NCI-H2081 treated with DMSO at 0.1 percent for 48 hours (cell line): Measurements from ENCODE around the gene NPIPB8.
"Not testable (repeated sequence)": the region's sequence is repeated elsewhere in the genome, so short reads cannot be mapped to it uniquely, and the experiment has no call there.

ENCODE experiments used
- DNase-seq: peaks from one replicate; lab custom pipeline; 2025; lab: John Stamatoyannopoulos, UW

NPIPB8 gene

GRCh38 chr16:28637765-28638164, at the start of gene NPIPB8:
NPIPB8 (plus strand) TSS chr16:28638065; CDS start chr16:28638361, 296 bp downstream.
- DNase-seq = not testable (repeated sequence)

- no peak for DNase-seq
Measured at GRCh38 chr16:28589069-28589468, 48.8 kb upstream of the NPIPB8 start.

GRCh38 chr16:28589930-28590329, 47.9 kb upstream of the NPIPB8 start:
- no peak for DNase-seq

GRCh38 chr16:28590384-28591340, 47.2 kb upstream of the NPIPB8 start:
- DNase-seq = no peak

GRCh38 chr16:28591355-28591754, 46.5 kb upstream of the NPIPB8 start:
- no peak for DNase-seq

- DNase-seq = no peak
Measured at GRCh38 chr16:28592511-28592910, 45.4 kb upstream of the NPIPB8 start.

GRCh38 chr16:28592979-28593553, 44.8 kb upstream of the NPIPB8 start:
- DNase-seq = no peak

GRCh38 chr16:28595451-28595850, 42.4 kb upstream of the NPIPB8 start:
- DNase-seq = not testable (repeated sequence)

GRCh38 chr16:28596115-28596630, 41.7 kb upstream of the NPIPB8 start:
- DNase-seq = no peak

- DNase-seq = no peak
Measured at GRCh38 chr16:28596840-28597691, 40.8 kb upstream of the NPIPB8 start, which contains the start of gene SULT1A2. SULT1A2 (minus strand) TSS chr16:28597050; CDS start chr16:28595930, 1,120 bp downstream.

- DNase-seq = no peak
Measured at GRCh38 chr16:28597692-28598261, 40.1 kb upstream of the NPIPB8 start.

GRCh38 chr16:28599377-28600285, 38.2 kb upstream of the NPIPB8 start:
- not testable (repeated sequence) for DNase-seq

GRCh38 chr16:28600965-28601364, 36.9 kb upstream of the NPIPB8 start:
- DNase-seq = not testable (repeated sequence)

- not testable (repeated sequence) for DNase-seq
Measured at GRCh38 chr16:28601589-28601988, 36.3 kb upstream of the NPIPB8 start.

- not testable (repeated sequence) for DNase-seq
Measured at GRCh38 chr16:28602062-28602461, 35.8 kb upstream of the NPIPB8 start.

GRCh38 chr16:28602529-28602928, 35.3 kb upstream of the NPIPB8 start:
- DNase-seq = no peak

- DNase-seq = no peak
Measured at GRCh38 chr16:28603381-28604185, 34.3 kb upstream of the NPIPB8 start.

- DNase-seq = no peak
Measured at GRCh38 chr16:28604186-28604565, 33.7 kb upstream of the NPIPB8 start.

GRCh38 chr16:28606291-28607115, 31.4 kb upstream of the NPIPB8 start:
- no peak for DNase-seq
